NCI-H146 (cell line): Measurements from ENCODE around the gene PLA2G4A.

Experiments used
- DNase-seq: peaks from one replicate; lab custom pipeline; 2025; lab: John Stamatoyannopoulos, UW

PLA2G4A gene

DNA sequence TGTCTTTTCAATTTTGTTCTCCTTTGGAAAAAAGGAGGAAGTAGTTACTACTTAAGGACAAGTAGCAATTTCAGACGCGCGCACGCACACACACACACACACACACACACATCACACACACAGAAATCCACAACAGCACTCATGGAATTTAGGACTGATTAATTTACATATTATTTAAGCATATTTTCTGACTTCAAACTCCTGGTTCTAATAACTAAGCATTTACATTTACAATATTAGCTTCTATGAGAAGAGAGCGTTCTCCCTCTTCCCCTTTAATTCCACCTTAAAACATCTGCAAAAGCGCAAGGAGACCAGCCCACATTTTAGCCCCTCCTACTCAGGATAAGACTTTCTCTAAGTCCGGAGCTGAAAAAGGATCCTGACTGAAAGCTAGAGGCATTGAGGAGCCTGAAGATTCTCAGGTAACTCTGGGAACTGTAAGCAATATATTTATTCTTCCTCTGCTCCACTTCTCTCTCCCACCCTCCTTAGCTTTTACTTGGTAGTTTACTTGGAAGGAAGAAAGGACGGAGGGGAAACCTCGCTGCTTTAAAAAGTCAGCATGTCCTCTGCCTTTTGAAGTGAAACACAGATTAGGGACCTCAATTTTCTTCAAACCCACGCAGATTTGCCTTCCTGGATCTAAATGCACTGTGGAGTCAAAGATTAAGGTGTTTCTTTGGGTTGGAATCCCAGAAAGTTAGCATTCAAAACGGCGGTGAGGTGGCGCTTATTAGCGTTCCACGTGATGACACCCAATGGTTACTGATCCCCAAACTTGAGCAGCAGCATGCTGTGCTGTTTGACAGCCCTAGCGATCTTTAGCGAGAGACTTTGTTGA is at the start of gene PLA2G4A:
Gene PLA2G4A (plus strand): TSS at position 339 of the 844 bp plus-strand sequence. CDS start 25,406 bp downstream, outside the sequence.
- no peak for DNase-seq

DNA sequence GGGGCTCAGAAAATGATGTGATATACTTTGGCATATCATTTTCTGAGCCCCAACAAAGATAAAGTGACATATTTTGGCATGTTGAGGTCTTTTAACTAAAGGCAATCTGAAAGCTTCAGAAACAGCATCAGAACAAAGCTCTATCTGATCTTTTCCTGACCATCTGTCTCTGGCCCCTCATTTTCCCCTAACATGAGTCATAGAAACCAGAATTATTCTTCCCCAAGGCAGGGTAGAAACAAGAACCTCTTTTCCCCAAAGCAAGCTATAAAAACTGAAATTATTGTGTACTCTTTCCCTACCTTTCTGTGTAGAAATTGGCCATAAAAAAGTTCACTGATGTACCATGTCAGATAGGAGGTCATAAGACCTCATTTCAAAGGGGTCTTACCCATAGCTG is 48.7 kb upstream of the PLA2G4A start:
- DNase-seq: no peak

DNA sequence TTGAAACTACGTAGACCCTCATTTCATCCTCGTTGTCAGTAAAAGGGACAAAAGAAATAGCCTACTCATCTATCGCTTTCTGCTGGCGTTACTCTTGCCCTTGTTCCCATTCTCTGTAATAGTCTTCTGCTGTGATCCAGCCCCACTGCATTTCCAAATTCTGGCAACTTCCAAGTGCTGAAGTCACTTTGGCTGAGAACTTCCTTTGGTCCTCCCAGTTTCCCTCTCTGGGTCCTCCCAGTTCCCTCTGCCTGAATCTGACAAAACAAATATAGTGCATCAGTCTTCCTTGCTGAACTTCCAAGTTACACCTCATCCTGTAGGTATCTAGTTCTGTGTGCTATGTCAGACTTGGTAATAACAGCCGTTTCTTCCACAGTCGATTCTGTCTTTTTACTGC is 47.0 kb upstream of the PLA2G4A start:
- no peak for DNase-seq

DNA sequence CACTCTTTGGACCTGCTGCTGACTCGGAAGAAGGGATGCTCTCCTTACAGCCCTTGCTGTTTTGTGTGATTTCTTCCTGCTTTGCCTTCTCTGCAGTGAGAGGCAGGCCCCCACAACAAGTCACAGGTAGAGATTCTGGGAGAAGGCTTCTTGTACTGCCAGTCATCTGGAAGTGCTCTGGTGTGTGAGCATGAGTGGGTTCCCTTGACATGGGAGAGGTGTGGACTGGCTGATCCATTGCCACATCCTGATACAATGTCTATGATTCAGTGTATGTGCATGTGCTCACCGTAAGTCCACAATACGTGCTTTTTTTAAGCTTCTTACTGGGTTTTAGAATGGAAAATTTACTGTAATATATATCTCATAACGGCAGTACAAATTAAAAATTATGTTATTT is 46.0 kb upstream of the PLA2G4A start:
- DNase-seq: no peak

DNA sequence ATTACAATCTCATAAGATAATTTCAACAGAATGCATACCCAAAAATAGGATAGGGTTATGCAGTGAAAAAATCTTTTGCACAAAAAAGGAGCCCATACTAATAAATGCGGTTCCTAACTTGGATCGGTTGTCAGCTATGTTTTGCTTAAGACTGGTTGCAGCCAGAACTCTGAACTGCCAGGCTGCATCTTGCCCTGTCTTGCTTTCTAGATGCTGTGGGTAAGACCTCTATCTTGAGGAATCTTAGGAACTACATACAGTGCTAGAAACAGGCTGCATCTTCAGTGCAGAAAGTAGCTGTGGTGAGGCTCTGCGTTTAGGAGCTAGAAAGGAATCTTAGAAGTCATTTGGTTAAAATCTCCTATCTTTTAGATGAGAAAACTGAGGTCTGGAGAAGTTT is 45.6 kb upstream of the PLA2G4A start:
- DNase-seq: no peak

DNA sequence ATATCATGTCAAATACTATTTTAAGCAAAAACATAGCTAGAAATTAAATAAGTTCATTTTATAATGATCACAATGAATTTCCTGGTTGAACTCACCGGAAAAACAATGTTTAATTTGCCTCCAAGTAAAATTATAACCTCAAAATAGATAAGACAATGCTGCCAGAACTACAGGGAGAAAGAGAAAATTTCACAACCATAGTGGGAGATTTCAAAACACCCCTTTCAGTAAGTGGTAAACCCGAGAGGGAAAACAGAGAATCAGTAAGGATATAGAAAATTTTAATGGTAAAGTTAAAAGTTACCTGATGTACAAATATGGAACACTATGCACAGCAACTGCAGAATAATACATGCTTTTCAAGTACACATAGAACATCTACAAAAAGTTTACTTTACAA is 43.2 kb upstream of the PLA2G4A start:
- no peak for DNase-seq

DNA sequence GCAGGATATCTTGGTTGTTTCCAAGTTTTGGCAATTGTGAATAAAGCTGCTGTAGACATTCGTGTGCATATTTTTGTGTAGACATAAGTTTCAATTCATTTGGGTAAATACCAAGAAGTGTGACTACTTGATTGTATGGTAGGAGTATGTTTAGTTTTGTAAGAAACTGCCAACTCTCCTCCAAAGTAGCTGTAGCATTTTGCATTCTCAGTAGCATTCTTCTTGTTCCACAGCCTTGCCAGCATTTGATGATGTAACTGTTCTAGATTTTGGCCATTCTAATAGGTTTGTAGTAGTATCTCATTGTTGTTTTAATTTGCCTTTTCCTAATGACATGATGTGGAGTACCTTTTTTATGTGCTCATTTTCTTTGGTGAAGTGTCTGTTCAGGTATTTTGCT is 38.6 kb upstream of the PLA2G4A start:
- no peak for DNase-seq

DNA sequence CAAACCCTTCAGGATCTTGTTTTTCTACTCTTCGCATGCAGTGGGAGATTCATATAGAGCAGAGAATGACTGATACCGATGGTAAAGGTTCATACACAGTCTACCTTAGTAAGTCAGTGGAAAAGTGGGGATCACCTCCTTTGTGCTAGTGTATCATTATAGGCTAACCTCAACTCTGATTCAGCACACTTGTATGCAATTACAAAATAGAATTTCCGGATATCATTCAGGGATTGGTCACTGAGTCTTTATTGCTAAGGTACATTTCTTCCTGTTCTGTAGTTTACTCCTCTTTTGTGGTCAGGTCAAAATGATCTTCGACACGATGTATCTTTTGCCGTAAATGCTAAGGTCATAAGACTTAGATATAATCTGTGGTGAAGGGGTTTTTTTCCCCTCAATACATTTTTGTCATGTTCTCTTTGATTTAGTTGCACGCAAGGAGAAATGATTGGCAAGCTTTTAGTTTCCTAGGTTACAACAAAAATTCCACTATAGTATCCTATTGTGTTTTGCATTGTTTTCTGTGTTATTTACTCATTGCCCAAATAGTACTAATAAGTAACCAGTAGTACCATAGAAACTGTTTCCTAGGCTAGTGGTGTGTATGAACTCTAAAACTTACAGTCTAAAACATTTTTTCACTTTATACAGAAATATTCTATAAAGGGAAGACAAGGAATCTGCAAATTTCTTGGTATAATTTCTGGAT is 35.7 kb upstream of the PLA2G4A start:
- no peak for DNase-seq

DNA sequence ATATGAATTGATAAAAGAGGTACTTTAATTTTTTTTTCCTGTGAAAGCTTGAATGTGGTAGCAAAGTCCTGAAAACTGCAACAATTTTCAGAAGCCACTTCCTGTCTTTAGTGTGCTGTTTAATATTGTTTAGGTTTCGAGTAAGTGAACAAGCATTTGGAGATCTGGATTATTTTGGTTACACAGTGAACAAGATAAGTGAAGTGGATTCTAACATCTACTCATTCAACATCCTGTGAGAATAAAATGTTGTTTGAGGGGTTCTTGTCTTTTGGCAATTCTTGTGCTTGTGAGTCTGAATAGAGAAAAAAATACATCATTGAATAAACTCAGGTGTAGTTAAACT is 35.2 kb upstream of the PLA2G4A start:
- no peak for DNase-seq

DNA sequence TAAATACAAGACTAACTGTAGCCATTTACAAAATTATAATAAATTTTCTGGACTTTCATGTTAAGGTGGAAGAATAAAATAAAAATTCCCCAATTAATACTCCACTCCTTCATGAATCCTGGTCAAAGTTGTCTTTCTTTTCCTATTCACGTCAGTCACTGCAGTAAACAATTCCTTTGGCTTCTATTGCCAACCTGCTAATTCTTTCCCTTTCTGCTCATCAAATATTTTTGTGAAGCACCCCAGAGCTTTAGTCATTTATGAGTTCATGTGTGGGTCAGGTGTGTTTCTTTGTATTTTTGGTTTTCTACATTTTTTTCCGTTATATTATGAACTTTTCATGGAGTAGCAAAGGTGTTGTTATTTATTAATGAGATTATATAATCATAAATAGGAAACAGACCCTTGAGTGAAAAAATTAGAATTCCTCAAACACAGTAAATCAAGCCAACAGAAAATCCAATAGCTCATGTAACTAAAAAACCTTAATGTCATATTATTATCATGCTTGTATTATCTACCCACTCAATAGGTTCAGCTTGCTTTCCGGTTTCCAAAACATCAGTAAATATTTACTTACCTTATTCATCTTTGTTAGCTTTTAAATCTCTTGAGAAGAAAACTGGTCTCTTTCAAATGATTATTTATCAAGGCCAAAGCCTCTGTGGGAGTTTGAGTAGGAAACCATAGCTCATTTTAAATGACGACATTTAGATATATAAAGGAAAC is 29.6 kb upstream of the PLA2G4A start:
- no peak for DNase-seq

DNA sequence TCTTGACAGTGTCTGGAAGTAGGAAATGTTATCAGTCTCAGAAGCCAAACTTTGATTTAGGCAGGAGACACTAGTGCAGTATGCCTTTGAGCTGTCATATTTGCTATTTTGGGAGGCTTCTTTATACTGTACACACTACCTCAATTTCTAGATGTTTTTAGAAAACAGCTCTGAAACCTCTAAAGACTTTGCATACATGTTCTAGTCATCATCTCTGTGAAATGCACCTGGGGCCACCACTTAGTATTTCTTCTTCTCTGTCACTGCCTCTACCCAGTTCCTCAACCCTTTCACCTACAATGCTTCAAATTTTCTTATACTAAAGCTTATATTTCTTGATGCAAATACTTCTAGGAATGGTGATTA is 29.1 kb upstream of the PLA2G4A start:
- DNase-seq: no peak

DNA sequence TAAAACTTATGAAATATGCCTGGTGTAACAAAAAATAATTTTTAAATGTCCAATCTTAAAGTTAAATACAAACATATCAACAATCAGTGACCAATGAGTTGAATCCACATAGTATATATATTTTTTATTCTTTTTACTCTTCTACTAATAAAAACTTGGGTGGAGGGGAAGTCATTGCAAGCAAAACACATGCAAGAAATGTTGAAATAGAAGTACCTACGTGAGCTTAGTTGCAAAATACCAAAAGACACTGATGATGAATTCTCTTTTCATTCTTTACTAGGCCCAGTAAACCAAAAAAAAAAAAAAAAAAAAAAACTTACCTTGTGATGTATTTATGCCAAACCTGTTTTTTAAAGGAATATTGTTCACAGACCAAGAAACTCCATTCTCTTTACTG is 26.4 kb upstream of the PLA2G4A start:
- no peak for DNase-seq

DNA sequence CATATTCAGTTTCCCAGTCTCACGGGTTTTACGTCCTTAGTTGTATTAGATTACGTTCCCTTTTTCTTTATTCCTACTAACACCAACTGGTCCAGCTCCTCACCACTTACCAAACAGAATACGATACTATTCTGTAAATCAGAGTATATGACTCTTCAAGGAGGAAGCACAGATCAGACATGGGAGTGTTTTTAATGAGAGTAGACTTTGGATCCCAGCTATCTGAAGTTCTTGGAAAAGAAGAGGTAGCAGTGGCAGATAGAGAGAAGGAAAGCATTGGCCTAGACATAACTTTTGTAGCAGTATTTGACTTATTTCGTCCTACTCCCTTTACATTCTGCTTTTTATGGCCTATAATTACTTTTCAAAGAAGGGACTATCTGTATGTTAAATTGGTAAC is 24.1 kb upstream of the PLA2G4A start:
- no peak for DNase-seq

DNA sequence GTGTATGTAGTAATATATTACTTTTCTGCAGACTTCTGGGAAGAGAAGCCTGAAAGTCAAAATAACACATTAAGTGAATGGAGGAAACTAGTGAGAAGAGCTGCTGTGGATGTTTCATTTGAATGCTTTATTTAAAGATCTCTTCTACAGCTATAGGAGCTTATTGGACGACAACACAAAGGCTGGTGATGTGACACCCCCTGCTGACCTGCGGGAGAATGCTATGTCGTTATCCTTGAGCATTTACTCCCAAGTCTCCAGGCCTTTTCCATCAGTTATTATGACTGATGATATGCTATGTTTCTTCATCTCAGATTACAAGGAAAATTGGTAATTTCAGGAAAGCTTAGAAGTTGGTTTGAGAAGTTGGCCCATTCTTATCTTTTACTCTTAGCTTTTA is 22.3 kb upstream of the PLA2G4A start:
- DNase-seq: no peak

DNA sequence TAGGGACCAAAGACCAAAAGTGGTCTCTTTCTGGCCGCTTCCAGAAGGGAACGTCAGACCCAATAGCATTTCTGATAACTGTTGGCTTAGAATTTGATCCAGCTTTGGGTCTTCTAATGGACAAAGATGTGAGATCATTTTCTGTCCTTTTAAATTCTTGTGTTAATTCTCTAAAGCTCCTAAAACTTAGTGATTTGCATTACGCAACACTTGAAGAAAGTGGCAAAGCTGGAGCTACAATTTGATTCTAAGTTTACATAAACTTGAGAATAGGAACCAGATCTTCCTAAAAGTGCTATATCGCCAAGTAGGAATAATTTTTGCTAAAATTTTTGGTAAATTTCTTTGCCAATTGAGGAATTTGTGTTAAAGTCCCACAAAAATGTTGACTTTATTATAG is 21.6 kb upstream of the PLA2G4A start:
- DNase-seq: no peak

DNA sequence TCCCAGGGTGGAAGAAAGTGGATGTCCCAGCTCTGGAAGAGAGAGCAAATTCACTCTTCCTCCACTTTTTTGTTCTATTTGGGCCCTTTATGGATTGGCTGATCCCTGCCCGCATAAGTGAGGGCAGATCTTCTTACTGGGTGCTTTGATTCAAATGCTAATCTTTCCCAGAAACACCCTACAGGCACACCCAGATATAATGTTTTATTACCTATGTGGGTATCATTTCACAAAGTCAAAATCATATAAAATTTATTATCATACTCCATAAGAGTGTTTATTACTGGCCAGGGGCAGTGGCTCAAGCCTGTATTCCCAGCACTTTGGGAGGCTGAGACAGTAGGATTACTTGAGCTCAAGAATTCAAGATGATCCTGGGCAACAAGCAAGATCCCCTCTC is 16.9 kb upstream of the PLA2G4A start:
- no peak for DNase-seq

DNA sequence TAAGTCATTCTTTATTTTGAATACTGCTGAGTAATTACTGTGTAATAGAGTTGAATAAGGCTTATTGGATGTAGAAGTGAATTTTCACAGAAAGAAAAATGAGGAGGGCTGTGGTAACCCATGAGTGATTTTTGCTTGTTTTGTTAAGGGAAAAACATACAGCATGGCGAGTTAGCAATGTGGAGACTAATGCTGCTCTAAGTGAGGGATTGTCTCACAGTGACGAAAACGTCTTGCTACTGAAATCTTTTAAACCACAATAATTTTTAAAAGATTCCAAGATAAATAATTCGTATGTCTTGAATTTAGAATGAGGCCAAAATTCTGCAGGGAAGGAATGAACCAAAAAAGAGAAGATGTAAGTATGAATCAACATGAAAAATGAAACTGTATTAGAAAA is 16.2 kb upstream of the PLA2G4A start:
- DNase-seq: no peak

DNA sequence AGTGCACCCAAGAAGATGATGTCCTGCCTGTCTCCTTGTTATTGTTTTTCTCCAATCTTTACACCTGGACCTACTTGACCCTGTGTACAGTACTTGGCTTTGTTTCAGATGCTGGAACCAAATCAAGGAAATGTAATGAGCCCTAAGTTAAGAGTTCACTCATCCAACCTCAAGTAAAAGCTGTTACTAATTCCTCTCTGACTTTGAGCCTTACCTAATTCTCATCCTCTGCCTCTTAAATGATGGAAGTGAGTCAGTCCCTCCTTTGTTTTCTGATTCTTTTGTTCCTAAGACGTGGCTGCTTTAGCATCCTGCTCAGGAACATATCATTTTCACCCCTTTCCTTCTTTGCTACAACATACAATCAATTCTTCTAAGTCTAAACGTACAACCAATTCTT is 15.3 kb upstream of the PLA2G4A start:
- DNase-seq: no peak

DNA sequence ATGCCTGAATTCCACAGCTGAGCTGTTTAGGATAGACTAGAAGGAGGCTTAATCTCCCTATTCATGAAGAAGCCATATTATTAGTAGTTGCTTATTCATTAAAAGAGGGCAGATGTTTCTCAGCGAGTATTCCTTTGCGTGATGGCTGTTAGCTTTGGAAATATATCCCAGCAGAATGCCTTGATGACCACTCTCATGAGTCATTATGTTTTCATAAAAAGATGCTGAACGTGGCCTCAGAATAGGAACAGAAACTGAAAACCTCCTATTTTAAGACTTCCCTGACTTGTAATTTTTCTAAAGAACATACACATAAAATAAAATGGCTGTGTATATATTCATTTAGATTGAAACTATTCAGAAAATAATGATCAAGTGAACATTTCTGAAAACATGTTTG is 9.6 kb upstream of the PLA2G4A start:
- no peak for DNase-seq

DNA sequence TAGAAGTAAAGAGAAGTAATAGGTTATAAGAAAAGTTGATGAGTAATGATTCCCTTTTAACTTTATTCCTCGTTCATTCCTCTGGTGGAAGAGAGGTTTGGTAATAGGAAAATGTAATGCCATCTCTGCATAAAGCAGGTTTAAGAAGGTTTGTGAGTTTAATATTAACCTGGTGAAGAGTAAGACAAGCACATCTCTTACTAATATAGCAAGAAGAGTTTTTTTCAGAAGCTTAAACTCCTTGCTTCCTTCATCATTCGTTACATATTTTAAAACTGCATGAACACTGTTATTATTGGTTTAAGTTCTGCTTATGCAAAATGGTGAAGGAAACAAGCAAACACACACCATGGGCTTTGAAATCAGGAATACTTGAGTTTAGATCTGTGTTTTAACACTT is 9.2 kb upstream of the PLA2G4A start:
- no peak for DNase-seq

DNA sequence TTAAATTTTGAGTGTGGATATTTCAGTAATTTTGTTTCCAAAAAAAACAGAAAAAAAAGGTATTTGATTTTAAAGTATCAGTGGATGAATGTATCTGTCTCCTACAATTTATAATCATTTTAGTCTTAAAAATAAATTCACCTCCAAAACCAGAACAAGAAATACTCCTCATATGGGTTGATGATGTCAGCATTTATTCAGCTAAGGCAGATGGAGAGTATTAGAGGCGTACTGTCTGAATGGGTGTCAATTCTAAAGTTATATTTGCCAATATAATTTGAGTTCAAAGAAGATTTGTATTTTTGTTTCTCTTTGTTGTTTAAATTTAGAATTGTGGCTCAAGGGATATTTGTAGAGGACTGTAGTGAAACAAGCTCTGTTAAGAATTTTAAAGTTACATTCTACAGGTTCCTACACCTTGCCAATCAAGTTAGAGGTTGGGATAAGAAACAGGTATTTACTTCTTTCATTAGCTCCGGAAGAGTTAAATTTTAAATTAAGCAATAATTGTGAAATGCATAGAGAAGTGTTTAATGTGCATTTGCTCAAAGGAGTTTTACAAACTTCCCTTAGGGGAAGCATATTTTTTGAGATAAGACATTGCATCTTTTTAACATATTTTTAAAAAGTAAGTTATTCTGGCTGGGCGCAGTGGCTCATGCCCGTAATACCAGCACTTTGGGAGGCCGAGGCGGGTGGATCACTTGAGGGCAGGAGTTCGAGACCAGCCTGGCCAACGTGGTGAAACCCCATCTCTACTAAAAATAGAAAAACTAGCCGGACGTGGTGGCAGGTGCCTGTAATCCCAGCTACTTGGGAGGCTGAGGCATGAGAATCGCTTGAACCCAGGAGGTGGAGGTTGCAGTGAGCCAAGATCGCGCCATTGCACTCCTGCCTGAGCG is 1.2 kb downstream of the PLA2G4A start:
- no peak for DNase-seq

DNA sequence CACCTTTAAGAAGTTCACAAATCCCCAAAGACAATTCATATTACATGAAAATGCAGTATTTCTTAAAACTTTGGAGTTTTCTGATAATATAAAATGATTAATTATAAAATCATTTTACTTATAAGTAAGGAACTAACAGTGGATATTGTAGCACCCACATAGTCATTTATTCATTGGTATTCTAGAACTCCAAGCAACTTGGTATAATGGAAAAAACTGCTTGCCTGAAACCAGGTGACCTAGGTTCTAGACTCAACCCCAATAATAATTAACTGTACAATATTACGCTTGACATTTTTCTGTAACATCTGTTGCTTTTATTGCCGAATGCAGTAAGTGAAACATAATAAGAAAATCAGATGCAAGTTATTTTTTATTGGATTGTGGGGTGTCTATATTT is 2.4 kb downstream of the PLA2G4A start:
- DNase-seq: no peak
